ENCODE results near the gene AHCY. TPM values are rescaled to one million over a fixed set of nuclear protein-coding genes. Genes with fewer than 3 reads are reported as not detected.
"Not testable (repeated sequence)": the region's sequence is repeated elsewhere in the genome, so short reads cannot be mapped to it uniquely, and the experiment has no call there.

AHCY gene
- total and polyA plus RNA-seq, 2 donors (not counting 1 experiment from before 2014, with no cell fraction given) = 68.4 to 78.3 TPM

- Histone ChIP-seq H3K4me3 (replicated peaks in 1 of 4; ENCODE audit: control extremely low read depth in 1 of 4, insufficient read depth in 1 of 4, low read depth in 3 of 4, low read length in 4 of 4) (no peak overlapping the region), H4K20me1 (ENCODE audit: control insufficient read depth, extremely low read depth, insufficient read depth, low read length) (no peaks in the 10 kb centered on the region), H3K27me3 (ENCODE audit: control insufficient read depth, insufficient read depth, low read length) (no peaks in the 10 kb centered on the region), H3K4me2 (ENCODE audit: extremely low read depth, insufficient read depth, low read length) (no peak overlapping the region), H3K79me2 (ENCODE audit: control insufficient read depth, insufficient read depth, low read length) (no peaks in the 10 kb centered on the region), H3K27ac (ENCODE audit: insufficient read depth, low read length) (no peak overlapping the region), H3K36me3 (ENCODE audit: control insufficient read depth, insufficient read depth, low read length) (no peaks in the 10 kb centered on the region), H3K4me1 (ENCODE audit: control insufficient read depth, extremely low read depth, insufficient read depth, low read length) (no peaks in the 10 kb centered on the region), H3K9ac (ENCODE audit: insufficient read depth, low read length) (no peak overlapping the region), H3K9me3 (ENCODE audit: control insufficient read depth, insufficient read depth, low read depth, low read length) (no peaks in the 10 kb centered on the region), H2AFZ (ENCODE audit: low read length) (no peak overlapping the region)
- TF ChIP-seq CTCF (conservative IDR thresholded peaks at IDR 0.05 in 1 of 2, IDR thresholded peaks at IDR 0.05 in 1 of 2; ENCODE audit: low read depth in 1 of 2, low read length in 2 of 2) (no peak), EZH2 (IDR thresholded peaks at IDR 0.05; ENCODE audit: low read length, missing control alignments) (no peak)
- DNase-seq (ENCODE audit: low read depth in 2 of 2) = no peak
Measured at GRCh38 chr20:34332262-34332920, 29.2 kb upstream of the AHCY start.

GRCh38 chr20:34331838-34332237, 28.7 kb upstream of the AHCY start:
- H4K20me1 ChIP-seq (ENCODE audit: control insufficient read depth, extremely low read depth, insufficient read depth, low read length) = no peaks in the 10 kb centered on the region
- TF ChIP-seq CTCF (conservative IDR thresholded peaks at IDR 0.05 in 1 of 2, IDR thresholded peaks at IDR 0.05 in 1 of 2; ENCODE audit: low read depth in 1 of 2, low read length in 2 of 2) (no peak), EZH2 (IDR thresholded peaks at IDR 0.05; ENCODE audit: low read length, missing control alignments) (no peak)

GRCh38 chr20:34330861-34331544, 27.8 kb upstream of the AHCY start:
- DNase-seq (ENCODE audit: low read depth in 2 of 2); H3K27me3 ChIP-seq (ENCODE audit: control insufficient read depth, insufficient read depth, low read length); H4K20me1 ChIP-seq (ENCODE audit: control insufficient read depth, extremely low read depth, insufficient read depth, low read length); H3K36me3 ChIP-seq (ENCODE audit: control insufficient read depth, insufficient read depth, low read length); H3K9me3 ChIP-seq (ENCODE audit: control insufficient read depth, insufficient read depth, low read depth, low read length); H3K4me3 ChIP-seq (replicated peaks in 1 of 4; ENCODE audit: control extremely low read depth in 1 of 4, insufficient read depth in 1 of 4, low read depth in 3 of 4, low read length in 4 of 4); H3K9ac ChIP-seq (ENCODE audit: insufficient read depth, low read length); H3K4me1 ChIP-seq (ENCODE audit: control insufficient read depth, extremely low read depth, insufficient read depth, low read length); H2AFZ ChIP-seq (ENCODE audit: low read length); H3K79me2 ChIP-seq (ENCODE audit: control insufficient read depth, insufficient read depth, low read length); H3K4me2 ChIP-seq (ENCODE audit: extremely low read depth, insufficient read depth, low read length); H3K27ac ChIP-seq (ENCODE audit: insufficient read depth, low read length): not testable (repeated sequence)

More at GRCh38 chr20:34331838-34332237, 28.7 kb upstream of the AHCY start:
- no peak for DNase-seq (ENCODE audit: low read depth in 2 of 2)
- no peak overlapping the region for H3K4me3 ChIP-seq (replicated peaks in 1 of 4; ENCODE audit: control extremely low read depth in 1 of 4, insufficient read depth in 1 of 4, low read depth in 3 of 4, low read length in 4 of 4)
- no peaks in the 10 kb centered on the region for H3K9me3 ChIP-seq (ENCODE audit: control insufficient read depth, insufficient read depth, low read depth, low read length)
- no peak overlapping the region for H2AFZ ChIP-seq (ENCODE audit: low read length)
- no peak overlapping the region for H3K9ac ChIP-seq (ENCODE audit: insufficient read depth, low read length)
- H3K27ac ChIP-seq (ENCODE audit: insufficient read depth, low read length) = no peak overlapping the region
- no peaks in the 10 kb centered on the region for H3K36me3 ChIP-seq (ENCODE audit: control insufficient read depth, insufficient read depth, low read length)
- no peak overlapping the region for H3K4me2 ChIP-seq (ENCODE audit: extremely low read depth, insufficient read depth, low read length)
- H3K4me1 ChIP-seq (ENCODE audit: control insufficient read depth, extremely low read depth, insufficient read depth, low read length) = no peaks in the 10 kb centered on the region
- H3K79me2 ChIP-seq (ENCODE audit: control insufficient read depth, insufficient read depth, low read length) = no peaks in the 10 kb centered on the region
- no peaks in the 10 kb centered on the region for H3K27me3 ChIP-seq (ENCODE audit: control insufficient read depth, insufficient read depth, low read length)
